COR-L47 (cell line): Measurements from ENCODE around the gene GINS2.

ENCODE experiments used
- DNase-seq: peaks from one replicate; lab custom pipeline; 2025; lab: John Stamatoyannopoulos, UW

Gene GINS2

DNA sequence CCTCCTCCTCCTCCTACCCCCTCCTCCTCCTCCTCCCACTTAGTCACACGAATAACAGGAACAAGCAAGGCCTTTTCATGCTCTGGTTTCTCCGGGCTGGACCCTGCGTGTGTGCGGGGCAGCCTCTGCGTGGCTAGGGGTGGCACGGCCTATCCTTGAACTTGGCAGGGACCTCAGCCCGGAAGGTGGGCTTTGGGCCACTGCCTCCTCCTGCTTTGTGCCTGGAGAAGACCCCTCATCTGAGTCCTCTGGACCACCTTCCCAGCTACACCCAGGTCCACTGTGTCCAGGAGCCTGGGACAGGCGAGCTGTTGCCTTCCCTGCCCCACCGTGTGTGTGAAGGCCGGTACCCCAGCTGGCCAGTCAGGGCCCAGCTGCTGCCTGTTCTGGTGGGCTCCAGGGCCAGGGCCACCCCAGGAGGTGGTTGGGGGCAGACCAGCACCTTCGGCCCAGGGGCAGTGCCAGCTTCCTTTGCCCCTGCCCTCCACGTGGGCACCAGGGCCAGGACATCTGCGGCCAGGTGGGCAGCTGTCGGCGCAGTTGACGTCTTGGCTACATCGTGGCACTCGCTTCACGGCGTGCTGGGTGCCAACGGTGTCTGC, 35.4 kb downstream of the GINS2 start:
- no peak for DNase-seq

DNA sequence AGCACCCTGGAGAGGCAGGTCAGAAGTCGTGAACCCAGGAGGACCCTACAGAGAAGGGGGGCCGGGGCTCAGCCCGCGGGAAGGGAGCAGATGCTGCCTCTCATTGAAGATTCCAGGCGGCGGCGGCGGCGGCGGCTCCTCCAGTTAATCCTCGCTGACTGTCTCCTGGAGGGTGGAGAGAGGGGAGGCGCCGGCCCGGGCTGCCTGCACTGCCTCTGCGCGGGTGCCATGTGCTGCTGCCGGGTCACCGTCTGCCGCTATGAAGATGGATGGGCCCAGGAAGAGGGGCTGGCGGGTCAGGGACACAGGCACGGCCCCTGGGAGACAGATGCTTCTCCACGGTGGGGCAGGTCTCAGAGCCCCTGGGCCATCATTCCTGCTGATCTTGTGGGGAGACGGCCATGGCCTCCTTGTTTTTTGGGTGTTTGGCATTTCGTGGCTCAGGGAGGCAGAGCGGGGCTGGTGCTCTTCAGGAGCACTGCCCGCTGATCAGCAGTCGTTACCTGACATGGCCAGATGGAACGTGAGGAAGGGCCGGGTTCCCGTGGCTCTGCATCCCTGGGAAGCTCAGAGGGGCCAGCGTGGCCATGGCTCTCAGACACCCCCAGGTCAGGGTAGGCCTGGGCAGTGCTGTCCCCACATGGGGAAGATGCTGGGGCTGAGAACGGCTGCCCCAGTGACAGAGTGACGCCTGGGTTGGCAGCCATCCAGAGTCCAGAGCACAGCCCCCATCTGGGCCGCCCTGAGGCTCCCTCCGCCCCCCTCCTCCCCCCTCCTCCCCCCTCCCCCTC, 36.1 kb downstream of the GINS2 start:
- DNase-seq = peak; percentile 57

DNA sequence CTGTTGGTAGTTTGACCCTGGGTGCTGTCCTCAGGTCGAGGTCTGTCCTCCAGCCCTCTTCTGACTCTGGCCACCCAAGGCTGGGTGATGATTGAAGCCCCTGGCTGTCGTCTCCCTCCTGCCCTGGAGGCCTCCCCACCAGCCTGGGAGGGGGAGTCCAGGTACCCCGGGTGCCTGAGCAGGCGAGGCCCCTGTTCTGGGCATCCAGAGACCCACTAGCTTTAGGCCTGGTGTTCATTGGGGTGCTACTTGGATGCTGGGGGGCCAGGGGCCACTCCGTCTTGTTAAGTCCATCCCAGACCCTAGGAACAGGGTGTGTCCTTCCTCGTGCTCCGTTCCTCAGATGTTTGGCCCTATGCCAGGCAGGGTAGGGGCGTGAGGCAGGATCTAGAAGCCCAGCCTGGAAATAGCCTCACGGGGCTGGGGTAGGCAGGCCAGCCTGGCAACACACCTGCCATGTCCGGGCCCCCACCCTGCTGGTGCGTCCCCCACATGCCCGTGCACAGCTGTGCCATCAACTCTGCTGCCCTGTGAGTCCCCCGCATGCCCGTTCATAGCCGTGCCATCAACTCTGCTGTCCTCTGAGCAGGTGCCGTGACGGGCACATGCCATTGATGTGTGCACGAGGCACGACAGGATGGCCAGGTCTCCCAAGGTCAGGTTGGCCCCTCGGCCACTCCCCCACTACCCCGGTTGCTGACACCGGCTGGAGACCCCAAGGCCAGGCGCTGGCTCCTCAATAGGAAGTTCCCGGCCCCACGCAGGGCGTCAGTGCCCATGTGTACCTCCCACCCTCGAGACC, 36.9 kb downstream of the GINS2 start:
- DNase-seq = peak; percentile 35

DNA sequence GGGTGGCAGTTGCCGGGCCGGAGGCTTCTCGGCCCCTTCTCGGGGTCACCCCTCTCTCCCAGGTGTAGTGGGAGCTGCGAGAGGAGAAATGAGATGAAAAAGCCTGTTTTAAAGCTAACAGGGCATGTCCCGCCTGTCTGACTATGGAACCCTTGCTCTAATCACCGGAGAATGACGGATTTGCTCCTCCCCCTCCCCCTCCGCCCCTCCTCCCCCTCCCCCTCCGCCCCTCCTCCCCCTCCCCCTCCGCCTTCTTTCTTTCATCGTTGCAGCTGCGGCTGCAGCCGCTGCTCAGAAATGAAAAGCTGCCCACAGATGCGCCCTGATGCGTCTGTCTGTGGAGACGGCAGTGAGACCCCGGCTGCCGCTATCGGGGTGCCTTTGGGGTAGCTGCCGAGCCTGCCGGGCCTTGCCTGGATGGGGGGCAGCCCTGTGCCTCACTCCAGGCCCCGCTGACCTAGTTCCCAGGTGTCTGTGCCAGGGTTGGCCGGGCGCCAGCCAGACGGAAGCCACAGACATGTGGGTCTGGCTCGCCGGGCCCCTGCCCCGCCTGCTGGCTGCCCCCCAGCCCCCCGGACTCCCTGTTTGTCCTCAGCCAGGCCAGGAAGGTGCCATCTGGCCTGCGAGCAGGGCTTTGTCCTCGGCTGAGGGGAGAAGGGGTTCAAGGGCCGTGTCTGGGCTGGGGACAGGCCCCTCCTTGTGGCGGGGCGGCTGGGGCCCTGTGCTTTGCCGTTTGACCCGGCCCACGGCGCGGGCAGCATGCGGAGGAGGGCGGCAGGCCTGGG, 37.7 kb downstream of the GINS2 start:
- DNase-seq = peak; percentile 26

DNA sequence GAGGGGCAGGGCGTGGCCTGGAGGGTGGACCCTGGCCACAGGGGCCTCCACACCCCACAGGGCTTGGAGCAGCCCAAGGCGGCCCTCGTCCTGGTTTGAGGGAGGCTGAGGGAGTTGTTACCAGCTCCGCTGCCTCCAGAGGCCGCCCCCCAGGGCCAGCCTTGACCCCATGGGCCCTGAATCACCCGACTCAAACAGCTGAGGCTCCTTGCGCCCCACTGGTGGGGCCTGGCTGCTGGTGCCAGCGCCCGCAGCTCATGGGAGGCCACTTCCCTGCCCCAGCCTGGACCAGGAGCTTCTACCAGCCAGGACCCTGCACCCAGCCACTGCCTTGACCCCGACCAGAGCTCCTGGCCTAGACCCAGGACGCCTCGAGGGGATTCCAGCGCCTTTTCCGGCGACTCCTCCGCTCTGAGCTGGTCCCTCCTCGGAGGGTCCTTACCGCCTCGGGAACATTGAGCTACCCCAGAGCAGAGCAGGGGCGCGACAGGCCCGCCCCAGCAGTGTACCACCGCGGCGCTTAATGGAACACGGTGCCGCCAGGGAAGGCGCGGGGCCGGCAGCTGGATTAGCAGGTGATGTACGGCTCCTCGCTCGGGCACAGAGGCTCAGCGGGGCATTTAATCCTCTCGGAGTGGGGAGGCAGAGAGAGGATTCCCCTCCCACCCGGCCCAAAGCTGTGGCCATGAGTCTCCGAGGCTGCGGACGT, 38.5 kb downstream of the GINS2 start:
- no peak for DNase-seq

DNA sequence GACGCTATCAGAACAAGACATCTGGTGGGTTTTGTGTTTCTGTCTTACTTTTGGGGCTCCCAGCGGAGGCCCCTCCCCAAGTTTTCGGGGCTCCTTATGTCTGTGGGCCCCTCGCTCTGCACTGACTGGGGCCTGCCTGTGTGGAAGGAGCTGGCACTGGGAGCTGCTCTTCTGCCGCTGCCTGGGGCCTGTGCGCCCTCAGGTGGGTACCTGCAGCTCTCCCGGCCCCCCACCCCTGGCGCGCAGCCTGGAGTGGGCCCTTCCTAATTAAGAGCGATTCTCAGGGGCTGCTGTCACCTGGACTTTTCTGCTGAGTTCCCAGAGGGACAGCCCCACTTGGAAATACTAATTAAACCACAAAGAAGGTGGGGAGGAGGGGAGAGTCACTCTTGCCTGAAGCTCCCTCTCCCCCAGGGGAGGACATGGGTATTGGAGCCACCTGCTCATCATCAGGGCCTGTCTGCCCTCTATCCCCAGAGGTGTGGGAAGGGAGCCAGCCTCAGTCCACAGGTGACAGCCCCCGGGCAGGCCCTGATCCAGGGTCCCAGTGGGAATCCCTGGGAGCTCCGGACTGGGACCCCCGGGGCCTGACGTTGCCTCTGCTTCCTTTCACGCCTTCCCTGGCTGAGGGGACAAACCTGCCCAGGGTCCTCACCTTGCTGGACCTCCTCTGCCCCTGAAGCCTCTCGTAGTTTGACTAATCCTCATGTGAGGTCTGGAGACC, 39.2 kb downstream of the GINS2 start:
- DNase-seq = peak; percentile 79

DNA sequence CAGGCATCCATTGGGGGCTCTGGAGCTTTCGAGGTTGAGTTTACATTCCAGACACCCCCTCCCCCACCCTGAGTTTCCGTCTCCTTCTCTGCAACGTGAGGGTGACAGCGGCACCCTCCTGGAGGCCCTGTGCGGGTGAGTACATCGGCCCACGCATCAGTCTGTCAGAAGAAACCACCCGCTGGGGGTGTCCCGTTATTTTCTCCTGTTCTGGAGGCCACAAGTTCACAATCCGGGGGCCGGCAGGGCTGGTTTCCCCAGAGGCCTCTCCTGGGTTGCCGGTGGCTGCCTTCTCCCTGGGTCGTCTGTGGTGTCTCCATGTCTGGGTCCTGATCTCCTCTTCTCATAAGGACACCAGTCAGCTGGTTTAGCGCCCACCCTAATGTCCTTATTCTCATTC, 39.9 kb downstream of the GINS2 start:
- DNase-seq = no peak

DNA sequence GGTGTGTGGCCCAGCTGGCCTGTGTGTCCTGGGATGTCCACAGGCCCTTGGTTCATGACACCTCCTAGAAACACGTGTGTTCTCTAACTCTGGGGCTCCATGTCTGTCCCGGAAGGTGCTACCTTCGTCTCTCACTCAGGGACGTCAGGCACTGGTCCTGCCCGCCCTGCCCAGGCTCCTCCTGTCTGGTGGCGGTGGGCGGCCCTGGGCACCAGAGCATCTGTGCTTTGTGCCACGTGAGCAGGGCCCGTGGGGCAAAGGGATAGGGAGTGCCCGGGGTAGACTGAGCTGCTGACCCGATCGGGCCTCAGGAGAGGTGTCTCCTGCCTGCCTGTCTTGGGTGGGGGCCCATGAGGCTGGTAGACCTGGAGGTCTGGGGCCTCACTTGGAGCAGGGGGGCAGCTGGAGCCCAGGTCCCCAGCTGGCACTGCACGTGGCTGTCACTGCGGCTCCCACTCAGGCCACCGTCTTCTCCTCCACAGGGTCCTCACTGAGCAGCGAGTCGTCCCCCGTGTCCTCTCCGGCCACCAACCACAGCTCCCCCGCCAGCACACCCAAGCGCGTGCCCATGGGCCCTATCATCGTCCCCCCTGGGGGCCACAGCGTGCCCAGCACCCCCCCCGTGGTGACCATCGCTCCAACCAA, 40.6 kb downstream of the GINS2 start:
- no peak for DNase-seq

DNA sequence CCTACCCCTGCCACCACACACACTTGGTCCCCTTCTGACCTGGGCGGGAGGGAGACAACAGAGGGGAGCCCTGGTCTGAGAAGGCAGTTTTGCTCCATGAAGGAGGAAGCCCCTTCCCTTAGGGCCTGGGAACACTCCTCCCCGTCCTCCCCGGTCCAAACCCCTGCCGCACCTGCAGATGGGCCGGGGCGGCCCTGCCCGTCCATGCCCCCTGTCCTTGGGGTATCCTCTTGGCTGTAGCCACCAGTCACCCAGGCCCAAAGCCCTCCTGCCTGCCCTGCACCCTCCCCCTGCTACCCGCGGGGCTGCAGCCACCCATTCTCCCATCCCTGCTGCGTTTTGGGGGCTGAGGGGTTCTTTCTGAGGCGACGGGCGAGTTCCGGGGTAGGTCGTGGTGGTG, 41.8 kb downstream of the GINS2 start:
- no peak for DNase-seq

DNA sequence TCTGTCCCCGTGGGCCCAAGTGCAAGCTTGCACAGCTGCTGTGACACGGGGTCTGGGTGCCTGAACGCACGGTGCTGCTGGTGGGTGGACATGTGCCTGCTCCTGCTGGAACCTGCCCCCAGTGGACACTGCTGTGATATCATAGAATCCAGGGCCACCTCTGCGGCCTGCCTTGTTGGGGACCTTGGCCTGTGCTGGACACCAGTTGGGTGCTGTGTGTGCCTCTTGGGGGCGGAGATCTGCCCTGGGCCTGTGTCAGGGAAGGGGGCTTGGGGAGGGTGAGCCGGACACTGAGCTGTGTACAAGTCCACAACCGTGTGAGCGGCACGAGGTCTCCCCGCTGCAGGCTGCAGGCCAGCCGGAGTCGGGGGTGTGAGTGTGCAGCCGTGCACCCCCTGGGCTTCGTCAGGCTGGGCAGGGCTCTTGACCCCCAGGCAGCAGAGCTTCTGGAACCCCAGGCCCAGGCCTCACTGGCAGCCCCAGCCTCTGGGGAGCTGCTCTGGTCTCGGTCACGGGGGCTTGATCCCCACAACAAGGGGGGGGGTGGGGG, 42.3 kb downstream of the GINS2 start:
- DNase-seq = no peak

DNA sequence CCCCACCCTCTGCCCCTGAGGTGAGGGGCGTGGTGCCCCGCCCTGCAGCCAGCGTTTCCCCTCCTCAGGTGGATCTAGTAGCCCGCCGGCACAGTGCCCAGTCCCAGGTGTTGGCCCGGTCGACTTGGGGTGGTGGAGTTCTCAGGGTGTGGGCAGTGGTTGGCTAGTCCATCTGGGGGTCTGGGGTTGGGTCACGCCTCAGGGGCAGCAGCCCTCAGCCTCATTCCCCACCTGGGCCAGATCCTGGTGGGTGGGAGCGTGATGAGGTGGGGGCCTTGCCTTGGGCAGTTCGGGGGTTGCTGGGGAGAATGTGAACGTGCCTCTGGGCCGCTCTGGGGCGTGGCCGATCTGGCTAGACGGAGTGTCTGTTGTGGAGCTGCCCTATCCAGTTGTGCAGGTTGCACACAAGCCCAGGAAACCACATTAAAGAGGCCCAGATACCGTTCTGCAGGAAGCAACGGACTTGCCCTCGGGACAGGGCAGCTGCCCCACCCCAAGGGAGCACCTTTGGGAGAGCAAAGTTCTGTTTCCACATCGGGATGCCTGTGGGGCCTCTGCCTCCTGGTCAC, 43.6 kb downstream of the GINS2 start:
- DNase-seq = no peak

DNA sequence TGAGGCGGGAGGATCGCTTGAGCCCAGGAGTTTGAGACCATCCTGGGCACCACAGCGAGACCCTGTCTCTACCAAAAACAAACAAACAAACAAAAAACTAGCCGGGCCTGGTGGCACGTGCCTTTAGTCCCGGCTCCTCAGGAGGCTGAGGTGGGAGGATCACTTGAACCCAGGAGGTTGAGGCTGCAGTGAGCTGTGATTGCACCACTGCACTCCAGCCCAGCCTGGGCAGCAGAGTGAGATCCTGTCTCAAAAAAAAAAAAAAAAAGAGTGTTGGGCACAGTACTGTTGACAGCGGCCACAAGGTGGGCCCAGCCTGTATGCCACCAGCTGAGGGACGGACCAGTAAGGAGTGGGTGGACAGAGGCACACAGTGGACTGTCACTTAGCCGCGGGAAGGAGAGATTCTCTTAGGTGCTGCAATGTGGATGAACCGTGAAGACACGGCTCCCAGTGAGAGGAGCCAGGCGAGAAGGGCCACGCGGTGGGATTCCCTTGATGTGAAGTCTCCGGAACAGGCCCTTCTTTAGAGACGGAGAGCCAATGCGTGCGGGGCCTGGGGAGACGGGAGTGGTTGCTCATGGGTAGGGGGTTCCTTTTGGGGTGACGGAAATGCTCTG, 44.6 kb downstream of the GINS2 start:
- no peak for DNase-seq

DNA sequence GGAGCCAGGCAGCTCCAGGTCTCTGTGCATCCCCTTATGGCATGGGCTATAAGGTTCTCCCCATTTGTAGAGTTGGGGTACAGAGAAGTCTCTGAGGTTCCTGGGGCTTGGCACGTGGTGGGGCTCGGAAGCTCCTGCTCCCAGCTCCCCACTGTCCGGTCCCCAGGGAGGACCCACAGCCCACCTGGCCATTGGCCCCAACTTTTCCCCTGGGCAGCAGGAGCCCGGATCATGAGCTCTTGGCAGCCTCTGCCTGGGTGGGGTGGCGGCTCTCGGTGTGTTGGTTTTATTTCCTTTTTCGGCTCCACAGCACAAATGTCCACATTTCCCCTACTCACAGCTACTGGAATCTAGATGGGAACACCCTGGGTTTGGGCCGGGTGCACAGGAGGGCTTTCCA, 45.1 kb downstream of the GINS2 start:
- no peak for DNase-seq

DNA sequence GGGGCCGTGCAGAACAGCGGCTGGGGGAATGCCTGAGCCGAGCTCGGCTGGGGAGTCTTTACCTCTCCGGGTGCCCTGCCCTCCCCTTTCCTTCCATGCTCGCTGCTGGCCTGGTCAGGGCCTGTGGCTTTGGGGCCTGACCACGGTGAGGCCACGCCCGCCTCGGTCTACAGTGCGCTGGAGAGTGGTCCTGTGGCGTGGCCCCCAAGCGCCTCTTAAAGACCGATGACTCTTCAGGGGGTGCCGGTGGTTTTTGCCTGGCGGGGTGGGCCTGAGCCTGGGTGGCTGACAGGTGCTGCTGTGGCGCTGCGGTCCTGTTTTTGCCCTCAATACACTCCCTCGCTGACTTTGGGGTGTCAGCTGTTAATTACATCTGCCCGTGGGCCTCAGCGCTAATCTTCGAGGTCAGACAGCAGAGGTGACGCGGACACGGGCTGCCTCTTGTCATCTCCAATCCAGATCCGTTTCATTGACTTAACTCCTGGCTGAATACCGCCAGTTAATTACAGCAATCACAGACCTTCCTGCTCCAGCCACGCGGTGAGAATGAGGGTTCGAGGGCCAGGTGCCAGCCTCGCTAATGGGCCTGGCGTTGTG, 45.9 kb downstream of the GINS2 start:
- DNase-seq = peak; percentile 64

DNA sequence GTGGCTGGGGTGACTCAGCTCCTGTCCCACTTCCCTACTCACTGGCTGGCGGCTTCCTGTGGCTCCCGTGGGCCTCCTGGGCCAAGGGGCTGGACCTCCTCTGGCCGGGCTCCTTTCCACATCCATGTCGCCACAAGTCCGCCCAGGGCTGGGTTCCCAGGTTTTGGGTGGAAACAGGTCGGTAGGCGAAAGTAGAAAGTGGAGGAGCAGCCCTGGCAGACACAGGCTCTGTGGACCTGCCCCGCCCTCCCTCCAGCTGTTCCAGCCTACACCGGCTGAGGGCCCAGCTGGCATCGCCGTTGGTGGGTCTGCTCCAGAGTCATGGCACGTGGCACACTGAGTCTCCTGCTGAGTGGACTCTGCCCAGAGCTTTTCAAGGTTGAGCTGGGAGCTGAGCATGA, 47.0 kb downstream of the GINS2 start:
- DNase-seq = peak; percentile 89

DNA sequence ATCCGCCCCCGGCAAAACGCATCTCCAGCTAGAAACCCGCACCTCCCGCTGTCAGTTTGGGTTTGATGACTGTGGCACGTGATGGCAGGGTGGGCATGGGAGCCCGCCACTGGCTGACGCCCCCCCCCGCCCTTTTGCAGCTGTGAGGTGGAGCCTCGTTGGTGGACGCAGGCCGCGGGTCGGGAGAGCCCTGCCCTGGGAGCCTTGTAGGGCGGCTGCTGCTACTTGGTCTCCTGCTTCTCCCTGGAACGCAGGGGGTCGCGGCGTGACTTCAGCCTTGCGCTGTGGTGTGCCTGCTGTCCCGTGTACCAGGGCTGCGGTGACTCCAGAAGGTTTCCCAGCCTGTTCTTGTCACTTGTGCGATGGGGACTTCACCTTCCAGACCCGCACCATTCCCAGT, 47.4 kb downstream of the GINS2 start:
- peak; percentile 53 for DNase-seq

DNA sequence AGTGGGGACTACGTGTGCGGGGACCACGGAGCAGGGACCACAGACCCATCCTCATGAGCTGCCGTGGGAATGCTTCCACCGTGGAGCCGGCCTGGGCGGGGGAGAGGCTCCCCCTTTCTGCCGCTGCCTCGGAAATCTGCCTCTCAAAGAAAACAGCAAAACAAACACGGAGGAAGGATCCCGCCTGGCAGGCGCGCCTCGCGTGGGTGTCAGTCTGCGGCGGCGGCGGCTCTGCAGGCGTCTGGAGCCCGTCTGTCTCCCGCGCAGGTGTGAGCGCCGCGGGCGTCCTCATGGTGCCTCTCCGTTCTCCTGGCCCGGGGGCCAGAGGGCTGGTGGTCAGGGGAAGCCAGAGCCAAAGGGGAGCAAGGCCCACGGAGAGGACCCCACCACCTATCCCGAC, 48.2 kb downstream of the GINS2 start:
- peak; percentile 63 for DNase-seq

DNA sequence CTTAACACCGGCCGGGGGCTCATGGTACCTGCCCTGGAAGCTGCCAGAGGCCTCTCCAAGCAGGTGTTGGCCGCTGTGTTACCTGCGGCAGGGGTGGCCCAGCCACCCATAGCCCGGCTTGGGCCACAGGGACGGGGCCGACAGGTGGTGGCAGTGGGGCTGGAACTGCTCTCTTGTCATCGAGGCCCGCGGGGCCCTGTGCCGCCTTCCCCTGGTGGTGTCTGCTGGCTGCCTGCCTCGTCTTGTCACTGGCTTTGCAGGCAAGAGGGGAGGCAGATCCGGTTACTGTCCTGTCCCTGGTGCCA, 48.5 kb downstream of the GINS2 start:
- DNase-seq = peak; percentile 79
